Measurements from ENCODE around the gene WNT9B.

DNA sequence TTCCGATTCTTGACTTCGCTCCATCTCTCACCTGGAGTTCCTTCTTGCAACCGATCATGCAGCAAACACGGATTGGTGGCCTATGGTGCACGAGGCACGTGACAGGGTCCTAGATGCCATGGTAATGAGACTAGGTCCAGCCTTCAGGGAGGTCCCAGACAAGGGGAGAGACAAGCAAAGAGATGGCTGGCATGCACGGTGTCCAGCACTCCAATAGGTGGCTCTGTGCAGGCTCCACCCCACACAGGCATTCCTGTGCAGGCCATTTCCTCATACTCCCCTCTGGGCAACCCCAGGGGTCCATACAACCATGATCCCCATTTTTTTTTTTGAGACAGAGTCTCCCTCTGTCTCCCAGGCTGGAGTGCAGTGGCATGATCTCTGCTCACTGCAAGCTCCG lies 31.3 kb downstream of the WNT9B start:
- TF ChIP-seq ZNF76 (CRISPR knock-in tag; IDR thresholded peaks at IDR 0.05; ENCODE audit: borderline replicate concordance) (no peak), SP1 (CRISPR knock-in tag; IDR thresholded peaks at IDR 0.05) (no peak), POLR2A (conservative IDR thresholded peaks at IDR 0.05) (no peak), RBFOX2 (IDR thresholded peaks at IDR 0.05; ENCODE audit: low read depth, low read length) (no peak), FOXP1 (CRISPR knock-in tag; IDR thresholded peaks at IDR 0.05) (no peak), ZNF224 (CRISPR knock-in tag; IDR thresholded peaks at IDR 0.05) (no peak), XRCC3 (IDR thresholded peaks at IDR 0.05) (no peak), ZNF408 (CRISPR knock-in tag; IDR thresholded peaks at IDR 0.05; ENCODE audit: low read depth) (no peak), ZNF717 (CRISPR knock-in tag; IDR thresholded peaks at IDR 0.05) (no peak)
- TF ChIP-seq, protein P1, sequence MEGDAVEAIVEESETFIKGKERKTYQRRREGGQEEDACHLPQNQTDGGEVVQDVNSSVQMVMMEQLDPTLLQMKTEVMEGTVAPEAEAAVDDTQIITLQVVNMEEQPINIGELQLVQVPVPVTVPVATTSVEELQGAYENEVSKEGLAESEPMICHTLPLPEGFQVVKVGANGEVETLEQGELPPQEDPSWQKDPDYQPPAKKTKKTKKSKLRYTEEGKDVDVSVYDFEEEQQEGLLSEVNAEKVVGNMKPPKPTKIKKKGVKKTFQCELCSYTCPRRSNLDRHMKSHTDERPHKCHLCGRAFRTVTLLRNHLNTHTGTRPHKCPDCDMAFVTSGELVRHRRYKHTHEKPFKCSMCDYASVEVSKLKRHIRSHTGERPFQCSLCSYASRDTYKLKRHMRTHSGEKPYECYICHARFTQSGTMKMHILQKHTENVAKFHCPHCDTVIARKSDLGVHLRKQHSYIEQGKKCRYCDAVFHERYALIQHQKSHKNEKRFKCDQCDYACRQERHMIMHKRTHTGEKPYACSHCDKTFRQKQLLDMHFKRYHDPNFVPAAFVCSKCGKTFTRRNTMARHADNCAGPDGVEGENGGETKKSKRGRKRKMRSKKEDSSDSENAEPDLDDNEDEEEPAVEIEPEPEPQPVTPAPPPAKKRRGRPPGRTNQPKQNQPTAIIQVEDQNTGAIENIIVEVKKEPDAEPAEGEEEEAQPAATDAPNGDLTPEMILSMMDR (IDR thresholded peaks at IDR 0.05 in 2 of 3, conservative IDR thresholded peaks at IDR 0.05 in 1 of 3; ENCODE audit: insufficient read depth in 2 of 3, low read depth in 1 of 3, low read length in 3 of 3), result 0 out of 6 replicates have a peak, but pooled peaks of 1 of the 3 experiments have one; percentile 1
- TF ChIP-seq, protein P2, sequence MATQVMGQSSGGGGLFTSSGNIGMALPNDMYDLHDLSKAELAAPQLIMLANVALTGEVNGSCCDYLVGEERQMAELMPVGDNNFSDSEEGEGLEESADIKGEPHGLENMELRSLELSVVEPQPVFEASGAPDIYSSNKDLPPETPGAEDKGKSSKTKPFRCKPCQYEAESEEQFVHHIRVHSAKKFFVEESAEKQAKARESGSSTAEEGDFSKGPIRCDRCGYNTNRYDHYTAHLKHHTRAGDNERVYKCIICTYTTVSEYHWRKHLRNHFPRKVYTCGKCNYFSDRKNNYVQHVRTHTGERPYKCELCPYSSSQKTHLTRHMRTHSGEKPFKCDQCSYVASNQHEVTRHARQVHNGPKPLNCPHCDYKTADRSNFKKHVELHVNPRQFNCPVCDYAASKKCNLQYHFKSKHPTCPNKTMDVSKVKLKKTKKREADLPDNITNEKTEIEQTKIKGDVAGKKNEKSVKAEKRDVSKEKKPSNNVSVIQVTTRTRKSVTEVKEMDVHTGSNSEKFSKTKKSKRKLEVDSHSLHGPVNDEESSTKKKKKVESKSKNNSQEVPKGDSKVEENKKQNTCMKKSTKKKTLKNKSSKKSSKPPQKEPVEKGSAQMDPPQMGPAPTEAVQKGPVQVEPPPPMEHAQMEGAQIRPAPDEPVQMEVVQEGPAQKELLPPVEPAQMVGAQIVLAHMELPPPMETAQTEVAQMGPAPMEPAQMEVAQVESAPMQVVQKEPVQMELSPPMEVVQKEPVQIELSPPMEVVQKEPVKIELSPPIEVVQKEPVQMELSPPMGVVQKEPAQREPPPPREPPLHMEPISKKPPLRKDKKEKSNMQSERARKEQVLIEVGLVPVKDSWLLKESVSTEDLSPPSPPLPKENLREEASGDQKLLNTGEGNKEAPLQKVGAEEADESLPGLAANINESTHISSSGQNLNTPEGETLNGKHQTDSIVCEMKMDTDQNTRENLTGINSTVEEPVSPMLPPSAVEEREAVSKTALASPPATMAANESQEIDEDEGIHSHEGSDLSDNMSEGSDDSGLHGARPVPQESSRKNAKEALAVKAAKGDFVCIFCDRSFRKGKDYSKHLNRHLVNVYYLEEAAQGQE (IDR thresholded peaks at IDR 0.05; ENCODE audit: borderline replicate concordance), result no peak
- TF ChIP-seq, protein P2 (CRISPR knock-in tag; IDR thresholded peaks at IDR 0.05; ENCODE audit: low read depth), result no peak

All from K562 (cell line).